Osteoblast (primary cell): ENCODE results near the gene MEGF11. TPM values are rescaled to one million over a fixed set of nuclear protein-coding genes. Genes with fewer than 3 reads are reported as not detected.

Experiments
- DNase-seq: peaks from one replicate; pipeline ENCODE4 v3.0.0; 2011; ENCODE audit warnings: low spot score, mixed read lengths; ENCODE audit not compliant: insufficient read length; ENCODE audit errors: missing footprints
- H2AFZ ChIP-seq: 2 replicates; pipeline ENCODE4 v1.6.0; 2011; ENCODE audit warnings: mild to moderate bottlenecking, low read length
- H3K27ac ChIP-seq: 2 replicates; pipeline ENCODE4 v1.5.1; 2011; ENCODE audit warnings: mild to moderate bottlenecking, low read depth, low read length, moderate library complexity
- H3K27me3 ChIP-seq: 2 replicates; pipeline ENCODE4 v1.6.0; 2012; ENCODE audit warnings: mild to moderate bottlenecking, control low read depth, inconsistent platforms, low read length, moderate library complexity; ENCODE audit not compliant: insufficient read depth
- H3K36me3 ChIP-seq: 2 replicates; pipeline ENCODE4 v1.5.1; 2011; ENCODE audit warnings: mild to moderate bottlenecking, low read length, control low read depth, moderate library complexity; ENCODE audit not compliant: insufficient read depth
- H3K4me1 ChIP-seq: 2 replicates; pipeline ENCODE4 v1.5.1; 2011; ENCODE audit warnings: mild to moderate bottlenecking, low read length, control low read depth, moderate library complexity; ENCODE audit not compliant: insufficient read depth
- H3K4me2 ChIP-seq: 2 replicates; pipeline ENCODE4 v1.6.0; 2011; ENCODE audit warnings: mild to moderate bottlenecking, low read length; ENCODE audit not compliant: insufficient read depth
- H3K4me3 ChIP-seq: fragments of 200-600 bp; sonication (generic); 3 replicates; pipeline ENCODE4 v1.5.1; 2012; ENCODE audit warnings: mild to moderate bottlenecking, low read length, inconsistent platforms; ENCODE audit not compliant: insufficient read depth
- H3K79me2 ChIP-seq: 2 replicates; pipeline ENCODE4 v1.6.0; 2012; ENCODE audit warnings: mild to moderate bottlenecking, low read length, control low read depth, inconsistent platforms; ENCODE audit not compliant: insufficient read depth
- H3K9me3 ChIP-seq: 2 replicates; pipeline ENCODE4 v1.5.1; 2011; ENCODE audit warnings: low read depth, low read length, control low read depth
- H4K20me1 ChIP-seq: 2 replicates; pipeline ENCODE4 v1.6.0; 2012; ENCODE audit warnings: mild to moderate bottlenecking, low read length, control low read depth; ENCODE audit not compliant: insufficient read depth
- total RNA-seq: library from RNA; depleted of rRNA; stranded (reverse); fragments of >200 nt; gene quantifications from 2 replicates; pipeline ENCODE4 v1.2.3, GENCODE V29; 2012
- TF ChIP-seq, protein P1 (sequence below): IDR thresholded peaks from 2 replicates; pipeline ENCODE4 v1.5.1; 2011; ENCODE audit warnings: mild to moderate bottlenecking, low read depth, low read length, moderate library complexity; ENCODE audit errors: extremely low read depth

Gene MEGF11
- total RNA-seq, 1 donor = not detected

GRCh38 chr15:65970937-65971740 lies 282.4 kb downstream of the MEGF11 start:
- H3K4me1 ChIP-seq = no peaks in the 10 kb centered on the region
- no peaks in the 10 kb centered on the region for H3K79me2 ChIP-seq
- H3K4me2 ChIP-seq = no peak overlapping the region
- H2AFZ ChIP-seq = no peak overlapping the region
- H3K4me3 ChIP-seq = no peak overlapping the region
- H4K20me1 ChIP-seq = no peaks in the 10 kb centered on the region
- H3K27ac ChIP-seq = no peak overlapping the region
- peaks cover 31% of the 10 kb centered on the region for H3K27me3 ChIP-seq
- no peaks in the 10 kb centered on the region for H3K36me3 ChIP-seq
- no peaks in the 10 kb centered on the region for H3K9me3 ChIP-seq
- TF ChIP-seq, protein P1, sequence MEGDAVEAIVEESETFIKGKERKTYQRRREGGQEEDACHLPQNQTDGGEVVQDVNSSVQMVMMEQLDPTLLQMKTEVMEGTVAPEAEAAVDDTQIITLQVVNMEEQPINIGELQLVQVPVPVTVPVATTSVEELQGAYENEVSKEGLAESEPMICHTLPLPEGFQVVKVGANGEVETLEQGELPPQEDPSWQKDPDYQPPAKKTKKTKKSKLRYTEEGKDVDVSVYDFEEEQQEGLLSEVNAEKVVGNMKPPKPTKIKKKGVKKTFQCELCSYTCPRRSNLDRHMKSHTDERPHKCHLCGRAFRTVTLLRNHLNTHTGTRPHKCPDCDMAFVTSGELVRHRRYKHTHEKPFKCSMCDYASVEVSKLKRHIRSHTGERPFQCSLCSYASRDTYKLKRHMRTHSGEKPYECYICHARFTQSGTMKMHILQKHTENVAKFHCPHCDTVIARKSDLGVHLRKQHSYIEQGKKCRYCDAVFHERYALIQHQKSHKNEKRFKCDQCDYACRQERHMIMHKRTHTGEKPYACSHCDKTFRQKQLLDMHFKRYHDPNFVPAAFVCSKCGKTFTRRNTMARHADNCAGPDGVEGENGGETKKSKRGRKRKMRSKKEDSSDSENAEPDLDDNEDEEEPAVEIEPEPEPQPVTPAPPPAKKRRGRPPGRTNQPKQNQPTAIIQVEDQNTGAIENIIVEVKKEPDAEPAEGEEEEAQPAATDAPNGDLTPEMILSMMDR = no peak
- DNase-seq = no peak

DNA sequence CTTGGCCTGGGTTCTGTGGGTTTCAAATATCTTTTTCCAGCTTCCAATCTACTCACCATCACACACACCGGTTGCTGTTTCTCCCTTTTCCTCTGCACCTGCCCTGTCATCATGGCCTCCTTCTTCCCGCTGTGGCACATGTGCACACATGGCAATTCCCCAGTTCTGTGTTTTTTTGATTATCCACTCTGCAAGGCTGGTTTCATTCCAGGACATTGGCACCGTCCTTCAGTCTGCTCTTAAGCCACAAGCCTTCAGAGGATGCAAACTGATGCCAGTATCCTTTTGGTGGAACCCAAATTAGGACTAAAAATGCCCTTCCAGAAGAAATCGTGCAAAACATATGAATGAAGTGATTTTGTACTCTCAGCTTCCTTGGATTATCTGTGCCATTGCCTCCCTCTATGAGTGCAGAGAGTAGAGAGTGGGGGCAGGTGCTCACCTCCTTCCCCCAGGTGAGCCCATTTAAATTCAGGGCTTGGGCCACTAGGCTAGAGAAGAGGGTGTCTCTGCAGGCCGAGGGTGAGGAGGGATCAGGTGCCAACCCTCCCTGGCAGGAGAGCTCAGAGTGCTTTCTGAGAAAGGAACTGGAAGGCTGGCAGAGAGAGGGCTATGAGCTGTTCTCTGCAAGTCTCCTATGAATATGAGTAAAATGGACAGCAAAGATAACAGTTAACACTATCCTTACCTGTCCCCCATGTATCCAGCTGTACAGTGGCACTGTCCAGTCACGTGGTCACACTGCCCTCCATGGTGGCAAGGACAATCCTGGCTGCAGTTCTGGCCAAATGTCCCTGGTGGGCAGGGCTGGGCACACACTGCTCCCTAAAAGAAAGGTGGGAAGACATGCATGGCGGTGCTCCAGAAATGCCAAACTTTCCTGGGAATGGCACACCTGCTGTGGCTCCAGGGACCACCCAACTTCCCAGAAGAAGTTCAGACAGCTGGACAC lies 283.4 kb downstream of the MEGF11 start:
- peaks cover 31% of the 10 kb centered on the region for H3K27me3 ChIP-seq
- TF ChIP-seq, protein P1 = no peak

GRCh38 chr15:65968511-65968910 lies 285.0 kb downstream of the MEGF11 start:
- Histone ChIP-seq H3K27me3 (peaks cover 38% of the 10 kb centered on the region), H3K79me2 (no peaks in the 10 kb centered on the region), H4K20me1 (no peaks in the 10 kb centered on the region), H3K4me3 (no peak overlapping the region), H3K4me2 (no peak overlapping the region), H2AFZ (no peak overlapping the region), H3K36me3 (no peaks in the 10 kb centered on the region), H3K4me1 (no peaks in the 10 kb centered on the region), H3K27ac (no peak overlapping the region), H3K9me3 (no peaks in the 10 kb centered on the region)
- TF ChIP-seq, protein P1 = no peak
- DNase-seq = no peak

More for the DNA sequence above, 283.4 kb downstream of the MEGF11 start:
- Histone ChIP-seq H3K4me2 (no peak overlapping the region), H3K27ac (no peak overlapping the region), H3K36me3 (no peaks in the 10 kb centered on the region), H3K4me3 (no peak overlapping the region), H2AFZ (no peak overlapping the region), H3K9me3 (no peaks in the 10 kb centered on the region), H4K20me1 (no peaks in the 10 kb centered on the region), H3K4me1 (no peaks in the 10 kb centered on the region), H3K79me2 (no peaks in the 10 kb centered on the region)
- DNase-seq = no peak
